ENCODE results near the gene TMEM9.

The TMEM9 gene

GRCh38 chr1:201153474-201154388 is 543 bp downstream of the TMEM9 start (continued):
- TF ChIP-seq ZFHX2 (tag by site-specific recombination; conservative IDR thresholded peaks at IDR 0.05) = peak; percentile 65; the same call in 1 of the 2 replicates
- peak; percentile 62 for TF ChIP-seq GLIS2 (tag by site-specific recombination; IDR thresholded peaks at IDR 0.05)
- TF ChIP-seq ZNF138 (tag by site-specific recombination; IDR thresholded peaks at IDR 0.05; ENCODE audit: borderline replicate concordance) = no peak
- TF ChIP-seq ZNF501 (tag by site-specific recombination; IDR thresholded peaks at IDR 0.05) = peak; percentile 66
- TF ChIP-seq, protein P1, sequence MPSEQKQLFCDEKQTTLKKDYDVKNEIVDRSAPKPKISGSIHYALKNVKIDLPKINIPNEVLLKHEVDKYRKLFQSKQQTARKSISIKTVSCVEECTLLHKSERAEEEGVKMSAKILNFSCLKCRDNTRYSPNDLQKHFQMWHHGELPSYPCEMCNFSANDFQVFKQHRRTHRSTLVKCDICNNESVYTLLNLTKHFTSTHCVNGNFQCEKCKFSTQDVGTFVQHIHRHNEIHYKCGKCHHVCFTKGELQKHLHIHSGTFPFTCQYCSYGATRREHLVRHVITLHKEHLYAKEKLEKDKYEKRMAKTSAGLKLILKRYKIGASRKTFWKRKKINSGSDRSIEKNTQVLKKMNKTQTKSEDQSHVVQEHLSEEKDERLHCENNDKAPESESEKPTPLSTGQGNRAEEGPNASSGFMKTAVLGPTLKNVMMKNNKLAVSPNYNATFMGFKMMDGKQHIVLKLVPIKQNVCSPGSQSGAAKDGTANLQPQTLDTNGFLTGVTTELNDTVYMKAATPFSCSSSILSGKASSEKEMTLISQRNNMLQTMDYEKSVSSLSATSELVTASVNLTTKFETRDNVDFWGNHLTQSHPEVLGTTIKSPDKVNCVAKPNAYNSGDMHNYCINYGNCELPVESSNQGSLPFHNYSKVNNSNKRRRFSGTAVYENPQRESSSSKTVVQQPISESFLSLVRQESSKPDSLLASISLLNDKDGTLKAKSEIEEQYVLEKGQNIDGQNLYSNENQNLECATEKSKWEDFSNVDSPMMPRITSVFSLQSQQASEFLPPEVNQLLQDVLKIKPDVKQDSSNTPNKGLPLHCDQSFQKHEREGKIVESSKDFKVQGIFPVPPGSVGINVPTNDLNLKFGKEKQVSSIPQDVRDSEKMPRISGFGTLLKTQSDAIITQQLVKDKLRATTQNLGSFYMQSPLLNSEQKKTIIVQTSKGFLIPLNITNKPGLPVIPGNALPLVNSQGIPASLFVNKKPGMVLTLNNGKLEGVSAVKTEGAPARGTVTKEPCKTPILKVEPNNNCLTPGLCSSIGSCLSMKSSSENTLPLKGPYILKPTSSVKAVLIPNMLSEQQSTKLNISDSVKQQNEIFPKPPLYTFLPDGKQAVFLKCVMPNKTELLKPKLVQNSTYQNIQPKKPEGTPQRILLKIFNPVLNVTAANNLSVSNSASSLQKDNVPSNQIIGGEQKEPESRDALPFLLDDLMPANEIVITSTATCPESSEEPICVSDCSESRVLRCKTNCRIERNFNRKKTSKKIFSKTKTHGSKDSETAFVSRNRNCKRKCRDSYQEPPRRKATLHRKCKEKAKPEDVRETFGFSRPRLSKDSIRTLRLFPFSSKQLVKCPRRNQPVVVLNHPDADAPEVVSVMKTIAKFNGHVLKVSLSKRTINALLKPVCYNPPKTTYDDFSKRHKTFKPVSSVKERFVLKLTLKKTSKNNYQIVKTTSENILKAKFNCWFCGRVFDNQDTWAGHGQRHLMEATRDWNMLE (tag by site-specific recombination; conservative IDR thresholded peaks at IDR 0.05; ENCODE audit: low read depth) = no peak
- TF ChIP-seq OSR2 (tag by site-specific recombination; IDR thresholded peaks at IDR 0.05) = no peak
- TF ChIP-seq ZNF433 (tag by site-specific recombination; IDR thresholded peaks at IDR 0.05; ENCODE audit: low read depth) = no peak
- TF ChIP-seq ZNF707 (tag by site-specific recombination; IDR thresholded peaks at IDR 0.05) = no peak
- TF ChIP-seq ZNF777 (tag by site-specific recombination; IDR thresholded peaks at IDR 0.05; ENCODE audit: borderline replicate concordance) = no peak
- TF ChIP-seq ZNF146 (tag by site-specific recombination; IDR thresholded peaks at IDR 0.05) = 0 out of 2 replicates have a peak, but pooled peaks have one; percentile 33
- TF ChIP-seq HOXA7 (CRISPR knock-in tag; IDR thresholded peaks at IDR 0.05; ENCODE audit: borderline replicate concordance) = no peak
- TF ChIP-seq, protein P2, sequence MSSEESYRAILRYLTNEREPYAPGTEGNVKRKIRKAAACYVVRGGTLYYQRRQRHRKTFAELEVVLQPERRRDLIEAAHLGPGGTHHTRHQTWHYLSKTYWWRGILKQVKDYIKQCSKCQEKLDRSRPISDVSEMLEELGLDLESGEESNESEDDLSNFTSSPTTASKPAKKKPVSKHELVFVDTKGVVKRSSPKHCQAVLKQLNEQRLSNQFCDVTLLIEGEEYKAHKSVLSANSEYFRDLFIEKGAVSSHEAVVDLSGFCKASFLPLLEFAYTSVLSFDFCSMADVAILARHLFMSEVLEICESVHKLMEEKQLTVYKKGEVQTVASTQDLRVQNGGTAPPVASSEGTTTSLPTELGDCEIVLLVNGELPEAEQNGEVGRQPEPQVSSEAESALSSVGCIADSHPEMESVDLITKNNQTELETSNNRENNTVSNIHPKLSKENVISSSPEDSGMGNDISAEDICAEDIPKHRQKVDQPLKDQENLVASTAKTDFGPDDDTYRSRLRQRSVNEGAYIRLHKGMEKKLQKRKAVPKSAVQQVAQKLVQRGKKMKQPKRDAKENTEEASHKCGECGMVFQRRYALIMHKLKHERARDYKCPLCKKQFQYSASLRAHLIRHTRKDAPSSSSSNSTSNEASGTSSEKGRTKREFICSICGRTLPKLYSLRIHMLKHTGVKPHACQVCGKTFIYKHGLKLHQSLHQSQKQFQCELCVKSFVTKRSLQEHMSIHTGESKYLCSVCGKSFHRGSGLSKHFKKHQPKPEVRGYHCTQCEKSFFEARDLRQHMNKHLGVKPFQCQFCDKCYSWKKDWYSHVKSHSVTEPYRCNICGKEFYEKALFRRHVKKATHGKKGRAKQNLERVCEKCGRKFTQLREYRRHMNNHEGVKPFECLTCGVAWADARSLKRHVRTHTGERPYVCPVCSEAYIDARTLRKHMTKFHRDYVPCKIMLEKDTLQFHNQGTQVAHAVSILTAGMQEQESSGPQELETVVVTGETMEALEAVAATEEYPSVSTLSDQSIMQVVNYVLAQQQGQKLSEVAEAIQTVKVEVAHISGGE (tag by site-specific recombination; conservative IDR thresholded peaks at IDR 0.05; ENCODE audit: low read depth) = no peak
- 0 out of 2 replicates have a peak, but pooled peaks have one; percentile 25 for TF ChIP-seq HIC1 (tag by site-specific recombination; IDR thresholded peaks at IDR 0.05)
- no peak for TF ChIP-seq ZNF140 (tag by site-specific recombination; IDR thresholded peaks at IDR 0.05)
- no peak for TF ChIP-seq MEIS1 (CRISPR knock-in tag; IDR thresholded peaks at IDR 0.05; ENCODE audit: borderline replicate concordance)
- 0 out of 2 replicates have a peak, but pooled peaks have one; percentile 37 for TF ChIP-seq ZNF324 (tag by site-specific recombination; IDR thresholded peaks at IDR 0.05)
- 0 out of 2 replicates have a peak, but pooled peaks have one; percentile 25 for TF ChIP-seq EGR2 (tag by site-specific recombination; IDR thresholded peaks at IDR 0.05; ENCODE audit: low read depth)
- TF ChIP-seq, protein P3, sequence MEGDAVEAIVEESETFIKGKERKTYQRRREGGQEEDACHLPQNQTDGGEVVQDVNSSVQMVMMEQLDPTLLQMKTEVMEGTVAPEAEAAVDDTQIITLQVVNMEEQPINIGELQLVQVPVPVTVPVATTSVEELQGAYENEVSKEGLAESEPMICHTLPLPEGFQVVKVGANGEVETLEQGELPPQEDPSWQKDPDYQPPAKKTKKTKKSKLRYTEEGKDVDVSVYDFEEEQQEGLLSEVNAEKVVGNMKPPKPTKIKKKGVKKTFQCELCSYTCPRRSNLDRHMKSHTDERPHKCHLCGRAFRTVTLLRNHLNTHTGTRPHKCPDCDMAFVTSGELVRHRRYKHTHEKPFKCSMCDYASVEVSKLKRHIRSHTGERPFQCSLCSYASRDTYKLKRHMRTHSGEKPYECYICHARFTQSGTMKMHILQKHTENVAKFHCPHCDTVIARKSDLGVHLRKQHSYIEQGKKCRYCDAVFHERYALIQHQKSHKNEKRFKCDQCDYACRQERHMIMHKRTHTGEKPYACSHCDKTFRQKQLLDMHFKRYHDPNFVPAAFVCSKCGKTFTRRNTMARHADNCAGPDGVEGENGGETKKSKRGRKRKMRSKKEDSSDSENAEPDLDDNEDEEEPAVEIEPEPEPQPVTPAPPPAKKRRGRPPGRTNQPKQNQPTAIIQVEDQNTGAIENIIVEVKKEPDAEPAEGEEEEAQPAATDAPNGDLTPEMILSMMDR (tag by site-specific recombination; IDR thresholded peaks at IDR 0.05) = no peak
- peak; percentile 68 for TF ChIP-seq ZNF341 (tag by site-specific recombination; IDR thresholded peaks at IDR 0.05; ENCODE audit: low read depth)
- TF ChIP-seq ZNF274 (IDR thresholded peaks at IDR 0.05; ENCODE audit: low read length) = no peak
- TF ChIP-seq ZNF274 (tag by site-specific recombination; IDR thresholded peaks at IDR 0.05; ENCODE audit: borderline replicate concordance) = no peak
- no peak for TF ChIP-seq ZNF677 (tag by site-specific recombination; IDR thresholded peaks at IDR 0.05)
- TF ChIP-seq ZNF24 (tag by site-specific recombination; IDR thresholded peaks at IDR 0.05) = no peak
- no peak for TF ChIP-seq ZNF214 (tag by site-specific recombination; IDR thresholded peaks at IDR 0.05; ENCODE audit: borderline replicate concordance)
- TF ChIP-seq, protein P4, sequence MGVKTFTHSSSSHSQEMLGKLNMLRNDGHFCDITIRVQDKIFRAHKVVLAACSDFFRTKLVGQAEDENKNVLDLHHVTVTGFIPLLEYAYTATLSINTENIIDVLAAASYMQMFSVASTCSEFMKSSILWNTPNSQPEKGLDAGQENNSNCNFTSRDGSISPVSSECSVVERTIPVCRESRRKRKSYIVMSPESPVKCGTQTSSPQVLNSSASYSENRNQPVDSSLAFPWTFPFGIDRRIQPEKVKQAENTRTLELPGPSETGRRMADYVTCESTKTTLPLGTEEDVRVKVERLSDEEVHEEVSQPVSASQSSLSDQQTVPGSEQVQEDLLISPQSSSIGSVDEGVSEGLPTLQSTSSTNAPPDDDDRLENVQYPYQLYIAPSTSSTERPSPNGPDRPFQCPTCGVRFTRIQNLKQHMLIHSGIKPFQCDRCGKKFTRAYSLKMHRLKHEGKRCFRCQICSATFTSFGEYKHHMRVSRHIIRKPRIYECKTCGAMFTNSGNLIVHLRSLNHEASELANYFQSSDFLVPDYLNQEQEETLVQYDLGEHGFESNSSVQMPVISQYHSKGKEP (tag by site-specific recombination; IDR thresholded peaks at IDR 0.05) = no peak

Data from HEK293 (cell line).